ENCODE data around the gene ZER1.

Gene ZER1

DNA sequence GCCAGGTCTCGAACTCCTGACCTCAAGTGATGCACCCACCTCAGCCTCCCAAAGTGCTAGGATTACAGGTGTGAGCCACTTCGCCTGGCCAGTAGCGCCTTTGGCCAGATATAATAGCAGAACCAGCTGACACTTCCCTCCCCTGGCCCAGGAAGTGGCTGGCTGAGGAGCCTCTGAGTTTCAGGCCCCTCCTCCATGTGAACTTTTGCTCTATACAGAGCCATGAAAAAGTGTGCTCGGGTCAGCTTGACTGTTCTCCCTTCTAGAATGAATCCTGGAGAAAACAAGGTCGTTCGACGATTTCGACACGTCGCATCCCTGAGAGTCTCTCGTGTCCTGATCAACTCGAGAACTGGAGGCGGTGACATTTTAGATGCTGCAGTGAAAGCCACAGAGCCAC, 39.2 kb downstream of the ZER1 start:
- no peak for DNase-seq

- no peak for DNase-seq
Measured at GRCh38 chr9:128731691-128732090, 40.0 kb downstream of the ZER1 start.

GRCh38 chr9:128731093-128731492, 40.6 kb downstream of the ZER1 start:
- no peak for DNase-seq

DNA sequence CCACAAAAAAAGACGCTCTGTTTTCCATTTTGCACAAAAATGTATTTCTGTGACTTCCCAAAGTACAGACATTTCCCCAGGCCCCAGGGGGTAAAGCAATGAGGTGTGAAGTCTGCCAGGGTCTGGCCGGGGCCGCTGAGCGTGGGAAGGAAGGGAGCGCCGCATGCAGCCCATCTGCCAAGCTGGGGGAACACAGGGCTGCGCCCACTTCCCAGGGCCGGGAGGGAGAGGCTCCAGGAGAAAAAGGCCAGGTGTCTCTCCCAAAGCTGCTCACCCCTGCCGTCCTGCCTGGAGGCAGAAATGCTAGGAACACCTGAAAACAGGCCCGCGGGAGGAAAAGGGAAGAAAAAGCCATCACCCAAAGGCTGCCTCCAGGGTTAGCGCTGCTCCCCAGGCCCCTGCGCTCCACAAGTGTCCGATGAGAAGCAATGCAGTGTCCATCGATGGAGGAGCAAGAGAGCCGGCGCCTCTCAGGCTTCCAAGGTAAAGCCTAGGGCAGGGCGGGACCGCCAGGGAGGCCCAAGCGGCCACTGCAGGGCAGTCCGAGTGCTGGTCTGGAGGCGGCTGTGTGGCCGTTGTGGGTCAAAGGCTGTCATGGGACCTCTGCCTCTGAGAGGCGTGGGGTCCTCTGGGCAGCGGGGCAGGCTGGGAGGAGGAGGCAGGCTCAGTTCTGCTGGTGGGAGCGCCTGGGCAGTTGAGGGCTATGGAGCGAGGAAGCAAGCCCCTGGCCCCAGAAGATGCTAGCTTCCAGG, 41.8 kb downstream of the ZER1 start:
- no peak for DNase-seq

- DNase-seq = no peak
Measured at GRCh38 chr9:128729302-128729701, 42.4 kb downstream of the ZER1 start.

DNA sequence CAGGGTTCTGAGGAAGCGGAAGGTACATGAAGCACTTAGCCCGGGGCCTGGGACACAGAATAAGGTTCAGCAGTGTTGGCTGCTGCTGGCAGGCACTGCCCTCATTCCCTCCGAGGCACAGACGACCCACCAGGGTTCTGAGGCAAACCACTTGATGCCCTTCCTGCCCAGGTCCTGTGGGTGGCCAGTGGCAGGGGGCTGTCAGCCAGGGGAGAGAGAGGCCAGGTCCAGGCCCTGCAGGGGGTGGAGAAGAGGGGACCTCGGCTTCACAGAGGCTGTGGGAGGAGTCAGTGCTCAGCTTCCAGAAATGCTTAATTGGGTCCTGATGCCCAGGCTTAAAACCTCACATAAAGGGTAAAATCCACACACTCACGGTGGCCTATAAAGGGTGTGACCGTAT, 43.4 kb downstream of the ZER1 start:
- no peak for DNase-seq

GRCh38 chr9:128727640-128728248, 44.0 kb downstream of the ZER1 start:
- DNase-seq = no peak

- peak; percentile 58 for DNase-seq
Measured at GRCh38 chr9:128724744-128725211, 46.9 kb downstream of the ZER1 start.

GRCh38 chr9:128723866-128724743, 47.6 kb downstream of the ZER1 start, which contains the start of gene ZDHHC12:
ZDHHC12 (minus strand) TSS chr9:128724127; CDS start chr9:128724093, 34 bp downstream.
- peak; percentile 93 for DNase-seq

- no peak for DNase-seq
Measured at GRCh38 chr9:128723352-128723865, 48.3 kb downstream of the ZER1 start.

DNA sequence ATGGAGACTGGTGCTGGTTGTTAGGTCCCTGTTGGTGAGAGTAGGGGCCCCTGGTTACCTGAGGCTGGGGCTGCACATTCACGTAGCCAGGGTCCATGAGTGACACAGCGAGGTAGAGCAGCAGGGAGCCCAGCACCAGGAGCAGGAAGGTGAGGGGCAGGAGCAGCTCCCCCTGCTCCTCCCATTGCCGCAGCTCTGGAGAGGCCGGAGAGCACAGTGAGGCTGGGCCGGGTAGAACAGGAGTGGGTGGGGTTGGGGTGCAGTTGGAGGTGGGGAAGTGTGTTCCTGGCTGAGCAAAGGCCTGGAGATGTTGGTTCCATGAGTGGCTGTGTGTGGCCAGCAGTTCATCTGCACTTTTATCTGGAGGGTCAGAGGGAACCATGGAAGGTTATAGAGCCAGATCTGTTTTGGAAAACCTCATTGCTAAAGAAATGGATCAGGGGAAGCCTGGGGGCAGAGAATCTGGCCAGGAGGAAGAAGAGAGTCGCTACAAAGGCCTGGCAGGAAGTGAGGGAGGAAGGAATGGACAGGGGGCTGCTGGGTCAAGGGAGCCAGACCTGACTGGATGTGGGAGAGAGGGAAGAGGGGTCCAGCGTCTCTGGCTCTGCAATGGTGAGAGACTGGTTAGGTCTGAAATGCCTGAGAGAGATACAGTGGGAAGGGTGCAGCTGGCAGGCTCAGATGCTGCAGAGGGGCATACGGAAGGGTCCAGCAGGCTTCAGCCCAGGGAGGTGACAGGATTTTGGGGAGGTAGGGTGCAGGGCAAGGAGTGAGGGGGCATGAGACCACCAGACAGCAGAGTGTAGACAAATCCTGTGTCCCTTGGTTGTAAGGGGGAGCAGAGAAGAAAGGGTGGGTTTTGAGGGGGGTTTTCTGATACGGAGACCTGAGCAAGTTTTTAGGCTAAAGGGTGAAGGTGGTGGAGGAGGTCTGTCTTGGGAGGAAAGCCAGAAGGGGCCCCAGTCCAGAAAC, 49.1 kb downstream of the ZER1 start:
- no peak for DNase-seq

DNA sequence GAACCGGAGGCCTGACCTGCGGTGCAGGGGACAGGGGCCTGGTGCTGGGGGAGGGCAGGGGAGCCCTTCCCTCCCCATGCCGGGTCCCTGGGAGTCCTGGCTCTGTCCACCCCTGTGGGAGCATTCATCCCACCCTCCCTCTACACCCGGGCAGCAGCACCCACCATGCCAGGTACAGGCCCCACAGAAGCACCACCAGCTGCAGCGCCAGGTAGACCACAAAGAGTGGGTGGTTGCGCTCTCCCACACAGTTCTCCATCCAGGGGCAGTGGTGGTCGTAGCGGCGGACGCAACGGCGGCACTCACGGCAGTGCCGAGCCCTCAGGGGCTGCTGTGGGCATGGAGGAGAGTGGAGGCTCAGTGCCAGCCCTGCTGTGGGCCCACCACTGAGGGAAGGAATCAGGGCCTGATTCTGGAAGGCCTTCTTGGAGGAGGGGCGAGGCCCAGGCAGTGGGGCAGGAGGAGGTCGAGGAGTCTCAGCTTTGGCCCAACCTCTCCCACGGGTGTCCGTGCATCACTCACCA, 50.2 kb downstream of the ZER1 start:
- no peak for DNase-seq

DNA sequence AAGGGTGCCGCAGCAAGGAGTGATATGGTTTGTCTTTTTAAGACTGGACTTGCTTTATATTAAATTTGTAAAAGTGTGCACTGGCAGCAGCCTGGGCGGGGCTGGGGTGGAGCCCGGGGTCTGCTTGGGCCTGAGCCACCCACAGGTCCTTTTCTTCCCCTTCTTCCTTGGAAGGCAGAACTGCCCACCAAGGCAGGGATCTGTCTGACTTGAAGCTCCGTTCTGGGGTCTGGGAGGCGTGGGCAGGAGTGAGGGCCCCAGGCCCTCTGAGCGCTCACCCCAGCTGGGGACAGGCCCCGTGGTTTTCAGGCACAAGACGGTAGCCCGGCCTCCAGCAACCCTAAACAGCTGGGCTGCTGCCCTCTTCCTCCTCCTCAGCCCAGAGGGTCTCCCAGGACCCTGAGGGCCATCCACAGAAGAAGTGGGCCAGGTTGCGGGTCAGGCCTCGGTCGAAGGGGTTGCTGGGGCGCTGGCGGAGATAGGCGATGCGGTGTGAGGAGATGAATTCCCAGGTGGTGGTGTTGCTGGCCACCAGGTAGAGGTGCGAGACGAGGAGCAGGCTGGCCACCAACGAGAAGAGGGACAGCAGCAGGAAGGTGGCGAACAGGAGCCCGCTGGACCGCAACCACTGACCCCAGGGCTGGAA, 50.8 kb downstream of the ZER1 start:
- no peak for DNase-seq

- DNase-seq = no peak
Measured at GRCh38 chr9:128719919-128720605, 51.7 kb downstream of the ZER1 start.

- no peak for DNase-seq
Measured at GRCh38 chr9:128718475-128718874, 53.3 kb downstream of the ZER1 start.

DNA sequence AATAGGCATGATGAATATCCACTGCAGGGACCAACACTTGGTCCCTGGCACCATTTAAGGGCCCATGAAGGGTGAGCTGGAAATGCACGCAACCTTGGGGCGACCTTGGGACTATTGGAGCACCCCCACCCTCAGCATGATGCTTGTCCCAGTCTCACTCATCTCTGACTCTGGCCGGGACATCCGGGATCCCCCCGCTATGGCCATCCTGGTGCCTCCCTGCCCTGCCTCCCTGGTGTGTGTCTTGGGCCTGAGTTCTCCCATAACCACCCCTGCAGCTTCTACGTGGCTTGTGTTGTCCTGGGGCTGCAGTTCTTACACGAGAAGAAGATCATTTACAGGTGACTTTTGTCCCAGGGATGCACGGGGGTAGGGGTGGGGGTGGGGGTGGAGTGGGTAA, 53.7 kb downstream of the ZER1 start:
- no peak for DNase-seq

- DNase-seq = no peak
Measured at GRCh38 chr9:128716581-128717254, 55.0 kb downstream of the ZER1 start.

DNA sequence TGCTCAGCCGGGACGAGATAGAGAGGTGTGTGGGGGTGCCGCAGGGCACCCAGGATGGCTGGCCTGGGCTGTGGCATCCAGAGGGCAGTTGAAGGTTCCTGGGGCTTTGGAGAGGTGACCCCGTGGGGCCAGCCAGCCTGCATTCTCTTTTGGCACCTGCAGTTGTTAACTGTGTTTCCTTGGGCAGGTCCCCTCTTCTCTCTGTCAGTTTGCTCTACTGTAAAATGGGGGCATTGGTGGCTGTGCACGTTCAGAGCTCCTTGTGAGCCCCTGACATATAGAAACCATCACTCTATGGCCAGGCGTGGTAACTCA, 56.3 kb downstream of the ZER1 start:
- no peak for DNase-seq

DNA sequence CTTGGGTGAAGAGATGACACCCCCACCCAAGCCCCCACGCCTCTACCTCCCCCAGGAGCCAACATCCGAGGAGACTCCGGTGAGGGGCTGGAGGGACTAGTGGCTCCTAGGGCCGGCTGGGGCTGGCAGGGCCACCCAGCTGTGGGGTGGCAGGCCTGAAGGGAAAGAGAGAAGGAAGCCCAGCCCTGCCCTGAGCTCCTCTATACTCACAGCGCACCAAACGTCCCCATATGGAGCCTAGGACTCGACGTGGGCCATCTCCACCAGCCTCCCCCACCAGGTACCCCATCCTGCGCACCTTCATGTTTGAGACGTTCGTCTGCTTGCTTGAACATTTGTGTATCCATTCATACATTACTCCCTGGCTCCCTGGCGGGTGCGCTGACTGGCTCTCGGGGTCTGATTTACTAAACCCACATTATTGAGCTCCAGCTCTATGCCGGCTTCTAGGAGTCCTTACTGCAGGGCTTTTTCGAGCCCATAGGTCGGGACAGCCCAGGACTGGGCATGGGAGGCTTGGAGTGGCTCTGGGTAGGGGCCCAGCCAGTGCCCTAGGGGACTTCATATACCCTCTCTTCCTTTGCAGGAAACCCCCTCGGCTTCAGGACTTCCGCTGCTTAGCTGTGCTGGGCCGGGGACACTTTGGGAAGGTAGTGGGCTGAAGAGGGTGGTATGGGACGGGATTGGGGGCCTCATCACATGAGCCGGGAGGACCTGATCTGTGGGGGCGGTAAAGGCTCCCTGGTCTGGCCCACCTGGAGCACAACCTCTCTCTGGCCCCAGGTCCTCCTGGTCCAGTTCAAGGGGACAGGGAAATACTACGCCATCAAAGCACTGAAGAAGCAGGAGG, 56.9 kb downstream of the ZER1 start:
- DNase-seq = no peak
